ENCODE results near the gene PRR33. TPM values are rescaled to one million over a fixed set of nuclear protein-coding genes. Genes with fewer than 3 reads are reported as not detected.

Gene PRR33
- total and polyA plus RNA-seq, 11 donors: 0.08 to 5.1 (median 2.4) TPM

GRCh38 chr11:1906181-1906580 is 14.5 kb upstream of the PRR33 start:
- Histone ChIP-seq H3K36me3 (no peaks in the 10 kb centered on the region), H3K4me3 (no peak overlapping the region), H3K4me1 (peaks cover 8 to 47% (median 33%) of the 10 kb centered on the region in 12 donors), H3K27ac (peak overlapping the region; percentile 59 to 90 (median 84)), H3K27me3 (no peaks in the 10 kb centered on the region), H3K9me3 (no peaks in the 10 kb centered on the region)
- DNase-seq: no peak
- 30 to 44% (median 43%) methylated on average over 5 of the region's 5 CpGs for WGBS, 4 donors
- TF ChIP-seq POLR2A (IDR thresholded peaks at IDR 0.05): no peak
- TF ChIP-seq CTCF (IDR thresholded peaks at IDR 0.05): no peak
- intact Hi-C loops (cut with DNase I): no loop called here
- no peak for ATAC-seq

- WGBS, 4 donors: 65 to 75% (median 73%) methylated on average over 5 of the region's 5 CpGs
- intact Hi-C loops (cut with DNase I): loop anchor here in 2 of 10 donors (5.0 to 10.0 kb wide), 2 partner anchors 43 to 45 kb away; partner anchors contain the start of gene MRPL23 (in 1 of the 2)
- ATAC-seq (no peak), DNase-seq (no peak)
- TF ChIP-seq CTCF (IDR thresholded peaks at IDR 0.05): no peak
- TF ChIP-seq POLR2A (IDR thresholded peaks at IDR 0.05): no peak
- Histone ChIP-seq H3K4me1 (peaks cover 0 to 18% (median 0%) of the 10 kb centered on the region in 12 donors), H3K9me3 (no peaks in the 10 kb centered on the region), H3K4me3 (no peak overlapping the region), H3K36me3 (no peaks in the 10 kb centered on the region), H3K27ac (peak overlapping the region in 2 of 12 donors; percentile 5), H3K27me3 (no peaks in the 10 kb centered on the region)
These were observed 8.0 kb upstream of the PRR33 start for GRCh38 chr11:1899686-1900085.

DNA sequence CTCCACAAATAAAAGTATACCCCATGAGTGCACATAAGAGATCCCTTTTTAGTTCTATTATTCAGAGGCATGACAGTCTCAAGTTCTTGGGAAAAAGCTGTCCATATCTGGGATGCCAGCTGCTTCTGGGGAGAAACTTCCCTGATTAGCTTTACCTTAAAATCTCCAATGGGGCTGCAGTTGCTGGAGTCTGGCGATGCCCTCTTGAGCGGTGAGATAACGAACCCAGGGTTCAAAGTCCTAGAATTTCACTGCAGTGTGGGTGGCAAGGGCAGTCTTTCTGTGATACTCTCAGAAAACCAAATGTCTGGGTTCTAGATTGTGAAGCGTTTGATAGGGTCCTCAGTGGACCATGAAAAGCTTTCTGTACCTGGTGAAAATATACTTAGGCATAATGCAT is 7.4 kb upstream of the PRR33 start:
- H3K4me3 ChIP-seq: no peak overlapping the region
- WGBS, 4 donors: 92 to 98% (median 93%) methylated on average over 4 of the region's 4 CpGs
- H3K27ac ChIP-seq: peak overlapping the region in 2 of 12 donors; percentile 5
- TF ChIP-seq CTCF (IDR thresholded peaks at IDR 0.05): no peak
- TF ChIP-seq POLR2A (IDR thresholded peaks at IDR 0.05): no peak
- H3K9me3 ChIP-seq: no peaks in the 10 kb centered on the region
- intact Hi-C loops (cut with DNase I): loop anchor here in 2 of 10 donors (5.0 to 10.0 kb wide), 2 partner anchors 43 to 46 kb away; partner anchors contain the start of gene MRPL23 (in 1 of the 2)
- H3K27me3 ChIP-seq: no peaks in the 10 kb centered on the region
- peaks cover 0 to 18% (median 0%) of the 10 kb centered on the region in 12 donors for H3K4me1 ChIP-seq
- ATAC-seq (no peak), DNase-seq (no peak)
- no peaks in the 10 kb centered on the region for H3K36me3 ChIP-seq

DNA sequence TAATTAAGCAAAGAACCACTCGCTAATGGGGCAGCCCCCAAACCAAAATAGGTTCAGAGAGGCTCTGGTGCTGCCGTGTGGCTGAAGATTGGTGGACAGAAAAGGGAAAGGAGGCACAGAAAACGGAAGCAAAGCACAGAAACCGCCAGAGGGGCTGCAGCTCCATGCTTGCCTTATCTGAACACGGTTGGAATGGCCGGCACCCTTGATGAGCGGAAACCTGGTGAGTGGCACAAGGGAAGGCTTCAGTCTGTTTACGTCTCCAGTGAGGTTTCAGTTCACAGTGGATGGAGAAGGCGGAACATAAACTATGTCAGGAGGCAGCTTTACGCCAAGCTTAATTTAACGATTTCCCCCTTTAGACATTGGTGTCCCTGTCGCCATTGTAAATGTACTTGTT is 5.2 kb upstream of the PRR33 start:
- intact Hi-C loops (cut with DNase I): loop anchor here in 3 of 10 donors (1.0 to 10.0 kb wide), 3 partner anchors 42 to 48 kb away; partner anchors contain the start of gene MRPL23 (in 1 of the 3)
- Histone ChIP-seq H3K9me3 (no peaks in the 10 kb centered on the region), H3K27me3 (no peaks in the 10 kb centered on the region), H3K4me1 (peaks cover 0 to 18% (median 0%) of the 10 kb centered on the region in 12 donors), H3K27ac (peak overlapping the region in 2 of 12 donors; percentile 6 to 14), H3K36me3 (no peaks in the 10 kb centered on the region), H3K4me3 (peak overlapping the region in 4 of 12 donors; percentile 10 to 42 (median 14))
- 62 to 83% (median 70%) methylated on average over 12 of the region's 12 CpGs for WGBS, 4 donors
- TF ChIP-seq POLR2A (IDR thresholded peaks at IDR 0.05) (no peak), CTCF (IDR thresholded peaks at IDR 0.05) (no peak)
- DNase-seq: peak in 1 of 5 donors; percentile 33
- peak in 1 of 4 donors; percentile 29 for ATAC-seq

Data from heart left ventricle (tissue), 16 donors.